ENCODE data around the gene APH1B.

The APH1B gene

DNA sequence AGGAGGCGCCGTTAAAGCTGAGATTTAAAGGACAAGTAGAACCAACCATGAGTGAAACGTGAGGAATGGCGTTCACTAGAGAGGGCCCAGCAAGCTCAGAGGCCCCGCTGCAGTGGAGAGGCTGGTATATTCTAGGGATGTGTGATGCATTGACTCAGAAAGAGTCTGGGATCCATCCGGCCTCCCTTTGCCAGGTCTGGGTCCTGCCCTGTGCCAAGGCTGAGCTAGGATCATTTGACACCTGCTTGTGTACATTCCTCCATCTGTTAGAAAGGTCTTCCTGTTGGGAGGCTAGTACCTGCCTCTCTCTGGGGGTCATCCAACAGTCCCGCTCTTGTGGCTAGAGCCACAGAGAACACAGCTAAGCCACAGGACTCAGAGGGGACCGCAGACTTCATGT is 75.9 kb downstream of the APH1B start:
- Histone ChIP-seq H3K4me3 (ENCODE audit: low read length) (no peak overlapping the region), H3K4me1 (ENCODE audit: low read length) (peaks cover 11% of the 10 kb centered on the region), H3K9ac (ENCODE audit: low read length) (no peak overlapping the region), H3K27ac (ENCODE audit: low read length) (no peak overlapping the region), H3K27me3 (ENCODE audit: low read depth, low read length) (no peaks in the 10 kb centered on the region), H3K79me2 (ENCODE audit: low read length) (no peaks in the 10 kb centered on the region), H2AFZ (ENCODE audit: low read depth, low read length) (no peak overlapping the region), H3K4me2 (ENCODE audit: low read length) (no peak overlapping the region), H4K20me1 (ENCODE audit: insufficient read depth, low read length) (no peaks in the 10 kb centered on the region), H3K36me3 (replicated peaks; ENCODE audit: low read depth, low read length) (no peaks in the 10 kb centered on the region), H3K9me3 (ENCODE audit: insufficient read depth, low read length) (no peaks in the 10 kb centered on the region)
- TF ChIP-seq EZH2phosphoT487 (IDR thresholded peaks at IDR 0.05; ENCODE audit: low read depth) = no peak
- TF ChIP-seq, protein P1, sequence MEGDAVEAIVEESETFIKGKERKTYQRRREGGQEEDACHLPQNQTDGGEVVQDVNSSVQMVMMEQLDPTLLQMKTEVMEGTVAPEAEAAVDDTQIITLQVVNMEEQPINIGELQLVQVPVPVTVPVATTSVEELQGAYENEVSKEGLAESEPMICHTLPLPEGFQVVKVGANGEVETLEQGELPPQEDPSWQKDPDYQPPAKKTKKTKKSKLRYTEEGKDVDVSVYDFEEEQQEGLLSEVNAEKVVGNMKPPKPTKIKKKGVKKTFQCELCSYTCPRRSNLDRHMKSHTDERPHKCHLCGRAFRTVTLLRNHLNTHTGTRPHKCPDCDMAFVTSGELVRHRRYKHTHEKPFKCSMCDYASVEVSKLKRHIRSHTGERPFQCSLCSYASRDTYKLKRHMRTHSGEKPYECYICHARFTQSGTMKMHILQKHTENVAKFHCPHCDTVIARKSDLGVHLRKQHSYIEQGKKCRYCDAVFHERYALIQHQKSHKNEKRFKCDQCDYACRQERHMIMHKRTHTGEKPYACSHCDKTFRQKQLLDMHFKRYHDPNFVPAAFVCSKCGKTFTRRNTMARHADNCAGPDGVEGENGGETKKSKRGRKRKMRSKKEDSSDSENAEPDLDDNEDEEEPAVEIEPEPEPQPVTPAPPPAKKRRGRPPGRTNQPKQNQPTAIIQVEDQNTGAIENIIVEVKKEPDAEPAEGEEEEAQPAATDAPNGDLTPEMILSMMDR (IDR thresholded peaks at IDR 0.05; ENCODE audit: low read depth, low read length) = no peak

DNA sequence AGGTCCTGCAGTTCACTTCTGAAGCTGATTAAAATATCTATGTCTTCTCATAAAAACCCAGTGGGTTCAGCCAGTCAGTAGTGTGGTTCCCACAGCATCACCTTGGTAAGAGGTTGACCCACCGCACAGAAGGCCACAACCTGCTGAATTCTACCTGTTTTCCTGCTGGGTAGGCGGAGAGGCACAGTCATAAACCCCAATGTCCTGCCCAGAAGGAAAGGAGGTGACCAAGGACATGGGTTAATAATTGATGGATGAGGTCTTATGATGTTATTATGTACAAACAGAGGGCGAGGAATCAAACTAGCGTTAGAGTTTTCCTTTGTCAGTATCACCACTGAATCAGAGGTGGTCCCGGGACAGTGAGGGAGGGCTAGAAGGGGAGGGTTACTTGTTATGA is 76.5 kb downstream of the APH1B start:
- Histone ChIP-seq H3K27me3 (ENCODE audit: low read depth, low read length) (peaks cover 2% of the 10 kb centered on the region; the same call in 1 of the 2 replicates), H3K9ac (ENCODE audit: low read length) (no peak overlapping the region), H3K4me2 (ENCODE audit: low read length) (no peak overlapping the region), H3K4me3 (ENCODE audit: low read length) (no peak overlapping the region), H3K36me3 (replicated peaks; ENCODE audit: low read depth, low read length) (no peaks in the 10 kb centered on the region), H2AFZ (ENCODE audit: low read depth, low read length) (no peak overlapping the region), H4K20me1 (ENCODE audit: insufficient read depth, low read length) (no peaks in the 10 kb centered on the region), H3K79me2 (ENCODE audit: low read length) (no peaks in the 10 kb centered on the region), H3K9me3 (ENCODE audit: insufficient read depth, low read length) (no peaks in the 10 kb centered on the region), H3K27ac (ENCODE audit: low read length) (no peak overlapping the region), H3K4me1 (ENCODE audit: low read length) (peaks cover 11% of the 10 kb centered on the region)
- TF ChIP-seq EZH2phosphoT487 (IDR thresholded peaks at IDR 0.05; ENCODE audit: low read depth) = no peak
- TF ChIP-seq, protein P1 (IDR thresholded peaks at IDR 0.05; ENCODE audit: low read depth, low read length) = no peak

DNA sequence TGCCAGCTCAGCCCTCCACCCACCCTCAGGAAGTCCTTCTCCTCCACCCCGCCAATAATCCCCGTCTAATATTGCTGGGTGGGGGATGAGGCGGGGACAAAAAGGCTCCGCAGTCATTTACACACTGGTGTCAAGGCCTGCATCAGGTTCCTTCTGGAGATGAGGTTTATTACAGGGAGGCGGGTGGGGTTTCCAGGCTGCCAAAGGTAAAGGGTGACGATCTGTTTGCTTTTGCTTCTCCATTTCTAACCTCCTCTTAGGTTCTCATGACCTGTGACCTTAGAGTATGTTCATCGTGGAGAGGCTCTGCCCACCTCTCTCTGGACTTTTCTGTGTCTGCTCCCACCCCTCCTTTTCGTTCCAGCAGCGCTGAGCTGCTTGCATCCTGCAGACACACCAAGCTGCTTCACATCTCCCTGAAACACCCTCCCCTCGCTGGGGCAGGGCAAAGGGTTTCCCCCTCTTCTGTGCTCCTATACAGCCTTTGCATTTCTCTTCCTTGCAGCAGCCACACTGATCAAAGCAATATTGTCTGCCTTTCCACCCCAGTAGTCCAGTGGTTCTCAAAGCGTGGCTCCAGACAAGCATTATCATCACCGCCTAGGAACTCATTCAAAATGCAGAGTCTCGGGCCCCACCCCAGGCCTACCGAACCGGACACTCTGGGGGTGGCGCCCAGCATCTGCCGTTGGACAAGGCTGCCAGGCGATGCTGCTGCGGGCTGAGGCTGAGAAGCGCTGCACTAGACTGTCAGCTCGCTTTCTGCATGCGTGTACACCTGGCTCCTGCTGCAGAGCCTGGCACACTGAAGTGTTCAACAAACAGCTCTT is 77.6 kb downstream of the APH1B start:
- Histone ChIP-seq H3K27ac (ENCODE audit: low read length) (no peak overlapping the region), H3K4me1 (ENCODE audit: low read length) (peaks cover 11% of the 10 kb centered on the region), H3K36me3 (replicated peaks; ENCODE audit: low read depth, low read length) (no peaks in the 10 kb centered on the region), H2AFZ (ENCODE audit: low read depth, low read length) (no peak overlapping the region), H3K4me3 (ENCODE audit: low read length) (peak overlapping the region; percentile 56), H4K20me1 (ENCODE audit: insufficient read depth, low read length) (no peaks in the 10 kb centered on the region), H3K79me2 (ENCODE audit: low read length) (no peaks in the 10 kb centered on the region), H3K27me3 (ENCODE audit: low read depth, low read length) (peaks cover 14% of the 10 kb centered on the region), H3K4me2 (ENCODE audit: low read length) (peak overlapping the region; percentile 67), H3K9me3 (ENCODE audit: insufficient read depth, low read length) (no peaks in the 10 kb centered on the region), H3K9ac (ENCODE audit: low read length) (no peak overlapping the region)
- TF ChIP-seq, protein P1 (IDR thresholded peaks at IDR 0.05; ENCODE audit: low read depth, low read length) = no peak
- no peak for TF ChIP-seq EZH2phosphoT487 (IDR thresholded peaks at IDR 0.05; ENCODE audit: low read depth)

DNA sequence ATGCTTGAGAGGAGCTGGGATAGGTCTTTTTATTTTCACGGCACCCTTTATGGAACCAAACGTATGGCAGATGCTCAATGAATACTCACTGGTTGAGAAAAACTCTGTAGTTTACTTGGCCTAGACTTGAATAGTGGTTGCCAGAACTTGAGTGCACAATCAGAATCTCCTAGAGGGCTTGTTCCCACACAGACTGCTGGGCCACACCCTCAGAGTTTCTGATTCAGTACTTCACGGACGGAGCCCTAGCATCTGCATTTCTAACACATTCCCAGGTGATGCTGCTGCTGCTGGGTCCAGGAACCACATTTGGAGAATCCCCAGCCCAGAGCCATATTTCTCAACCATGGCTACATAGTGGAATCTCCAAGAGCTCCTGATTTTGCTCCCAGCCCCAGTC is 79.7 kb downstream of the APH1B start:
- no peaks in the 10 kb centered on the region for H3K79me2 ChIP-seq (ENCODE audit: low read length)
- TF ChIP-seq, protein P1 (IDR thresholded peaks at IDR 0.05; ENCODE audit: low read depth, low read length) = no peak
- TF ChIP-seq EZH2phosphoT487 (IDR thresholded peaks at IDR 0.05; ENCODE audit: low read depth) = no peak
- H2AFZ ChIP-seq (ENCODE audit: low read depth, low read length) = no peak overlapping the region
- H4K20me1 ChIP-seq (ENCODE audit: insufficient read depth, low read length) = no peaks in the 10 kb centered on the region
- H3K4me3 ChIP-seq (ENCODE audit: low read length) = no peak overlapping the region
- peaks cover 16% of the 10 kb centered on the region for H3K4me1 ChIP-seq (ENCODE audit: low read length)
- H3K36me3 ChIP-seq (replicated peaks; ENCODE audit: low read depth, low read length) = no peaks in the 10 kb centered on the region
- peaks cover 22% of the 10 kb centered on the region for H3K27me3 ChIP-seq (ENCODE audit: low read depth, low read length)
- H3K9me3 ChIP-seq (ENCODE audit: insufficient read depth, low read length) = no peaks in the 10 kb centered on the region
- no peak overlapping the region for H3K4me2 ChIP-seq (ENCODE audit: low read length)
- H3K27ac ChIP-seq (ENCODE audit: low read length) = no peak overlapping the region
- no peak overlapping the region for H3K9ac ChIP-seq (ENCODE audit: low read length)

Measured in OCI-LY3 (cell line).